A549 (cell line): ENCODE results near the gene PAQR5. TPM values are rescaled to one million over a fixed set of nuclear protein-coding genes. Genes with fewer than 3 reads are reported as not detected.

Source experiments
- ATAC-seq, 2 experiments: fragments of 200-7000 bp in 1 of 2; fragments of >200 bp in 1 of 2; cut with Nextera tagmentation in 1 of 2; cut with Tn5 transposase in 1 of 2; 3 replicates each; pipeline versions ENCODE4 v1.8.0 to v1.9.1; 2018 to 2020; ENCODE audit warnings: mild to moderate bottlenecking in 1 of 2, moderate library complexity in 1 of 2
- CTCF ChIA-PET: fragments of 300-600 bp; sonication (Branson Sonifier 250); formaldehyde crosslinking; extraction: SDS; loops from one replicate; lab custom pipeline; 2021; ENCODE audit warnings: antibody characterized with exemption, inconsistent platforms; lab: Yijun Ruan, JAX
- POLR2A ChIA-PET: fragments of 350-600 bp; formaldehyde crosslinking; extraction: SDS; loops from one replicate; lab custom pipeline; 2021; ENCODE audit warnings: antibody characterized with exemption, inconsistent platforms; lab: Yijun Ruan, JAX
- DNase-seq, 2 experiments: peaks; one replicate each; pipeline versions ENCODE4 v3.0.0 to v3.0.0-alpha.2; 2011 to 2016; ENCODE audit warnings: low read depth in 1 of 2, low spot score in 1 of 2
- FAIRE-seq: peaks from 2 replicates; lab custom pipeline; 2011; peaks lifted over from hg19 to GRCh38; lab: Jason Lieb, UNC
- H3K27ac ChIP-seq, 2 experiments: fragments of >200 bp; sonication (Bioruptor Twin); formaldehyde crosslinking; 3 replicates each; pipeline ENCODE4 v1.5.1; 2016 to 2017
- H3K4me1 ChIP-seq: fragments of >200 bp; sonication (Bioruptor Twin); formaldehyde crosslinking; 3 replicates; pipeline ENCODE4 v1.6.1; 2016
- H3K4me2 ChIP-seq: fragments of >200 bp; sonication (Bioruptor Twin); formaldehyde crosslinking; 3 replicates; pipeline ENCODE4 v1.6.1; 2016
- H3K4me3 ChIP-seq: fragments of >200 bp; sonication (Bioruptor Twin); formaldehyde crosslinking; 3 replicates; pipeline ENCODE4 v1.5.1; 2016
- H3K9me3 ChIP-seq: fragments of >200 bp; sonication (Bioruptor Twin); formaldehyde crosslinking; 3 replicates; pipeline ENCODE4 v1.6.1; 2016
- CHD4 ChIP-seq: fragments of 200-600 bp; sonication (generic); IDR thresholded peaks from 2 replicates; pipeline ENCODE4 v1.6.1; 2016; ENCODE audit warnings: antibody characterized with exemption, mild to moderate bottlenecking, borderline replicate concordance
- EHMT2 ChIP-seq: fragments of 200-600 bp; sonication (generic); IDR thresholded peaks from 2 replicates; pipeline ENCODE4 v1.6.1; 2016; ENCODE audit warnings: antibody characterized with exemption, low read depth, mild to moderate bottlenecking, moderate library complexity
- ESRRA ChIP-seq: fragments of 150-350 bp; IDR thresholded peaks from 2 replicates; pipeline ENCODE4 v1.6.1; 2014; ENCODE audit warnings: mild to moderate bottlenecking, low read length, borderline replicate concordance
- FOSB ChIP-seq: fragments of 250-450 bp; sonication (Bioruptor Pico); IDR thresholded peaks from 2 replicates; pipeline ENCODE4 v1.5.0; 2020; ENCODE audit warnings: mild to moderate bottlenecking, moderate library complexity
- FOXS1 ChIP-seq: fragments of 250-450 bp; sonication (Bioruptor Pico); IDR thresholded peaks from 2 replicates; pipeline ENCODE4 v1.5.0; 2020; ENCODE audit warnings: mild to moderate bottlenecking, moderate library complexity
- HDAC2 ChIP-seq: fragments of 200-600 bp; sonication (generic); IDR thresholded peaks from 2 replicates; pipeline ENCODE4 v1.6.1; 2016
- HES2 ChIP-seq: fragments of >200 bp; sonication (Bioruptor Twin); formaldehyde crosslinking; IDR thresholded peaks from 2 replicates; pipeline ENCODE4 v1.6.1; 2016
- HMGXB4 ChIP-seq: fragments of 250-450 bp; sonication (Bioruptor Pico); IDR thresholded peaks from 2 replicates; pipeline ENCODE4 v1.5.0; 2021; ENCODE audit warnings: mild to moderate bottlenecking, moderate library complexity, borderline replicate concordance
- HOXB13 ChIP-seq: fragments of 250-450 bp; sonication (Bioruptor Pico); IDR thresholded peaks from 2 replicates; pipeline ENCODE4 v1.5.0; 2020; ENCODE audit warnings: low read depth, mild to moderate bottlenecking, moderate library complexity
- HOXB5 ChIP-seq: fragments of 250-450 bp; sonication (Bioruptor Pico); IDR thresholded peaks from 2 replicates; pipeline ENCODE4 v1.5.0; 2020; ENCODE audit warnings: mild to moderate bottlenecking, moderate library complexity
- JUN ChIP-seq, 2 experiments: fragments of >200 bp; sonication (Bioruptor Twin); formaldehyde crosslinking; IDR thresholded peaks; 2 replicates in 1 of 2; 3 replicates in 1 of 2; pipeline ENCODE4 v1.6.1; 2016 to 2017
- NFE2L2 ChIP-seq: fragments of 150-350 bp; conservative IDR thresholded peaks from 2 replicates; pipeline ENCODE4 v1.6.1; 2014; ENCODE audit warnings: low read length
- TP53 ChIP-seq: fragments of 250-450 bp; sonication (Bioruptor Pico); IDR thresholded peaks from 2 replicates; pipeline ENCODE4 v1.5.0; 2021; ENCODE audit warnings: mild to moderate bottlenecking, moderate library complexity
- ZC3H11A ChIP-seq: fragments of 450-650 bp; IDR thresholded peaks from 2 replicates; pipeline ENCODE4 v1.6.1; 2014; ENCODE audit warnings: antibody characterized with exemption, mild to moderate bottlenecking
- ZFP36 ChIP-seq: fragments of 450-650 bp; IDR thresholded peaks from 2 replicates; pipeline ENCODE4 v1.6.1; 2014; ENCODE audit warnings: borderline replicate concordance; ENCODE audit not compliant: partially characterized antibody
- ZNF302 ChIP-seq: fragments of 250-450 bp; sonication (Bioruptor Pico); IDR thresholded peaks from 2 replicates; pipeline ENCODE4 v1.9.0; 2021; ENCODE audit warnings: inconsistent platforms, mild to moderate bottlenecking, moderate library complexity
- WGBS: methylation state at CpG from one replicate; pipeline ENCODE4 v1.1.6; 2017; ENCODE audit errors: missing lambda C conversion rate; 5-methylcytosine and 5-hydroxymethylcytosine counted together
- polyA plus RNA-seq, 4 experiments: library from polyadenylated mRNA; depleted of rRNA in 3 of 4; stranded (reverse); fragments of >200 nt; fragmentation: RNase III in 1 of 4; extraction: RNeasy Plus Mini Kit Qiagen cat#74134 plus additional on column Dnase treatment in 1 of 4; gene quantifications; 2 replicates in 3 of 4; 3 replicates in 1 of 4; pipeline ENCODE4 v1.2.3, GENCODE V29; 2011 to 2017
- TF ChIP-seq, protein P1 (sequence below): IDR thresholded peaks from 2 replicates; pipeline ENCODE4 v1.6.1; 2012
- TF ChIP-seq, protein P2 (sequence below): IDR thresholded peaks from 2 replicates; pipeline ENCODE4 v1.6.1; 2012
- TF ChIP-seq, protein P3 (sequence below): fragments of >200 bp; sonication (Bioruptor Twin); formaldehyde crosslinking; IDR thresholded peaks from 3 replicates; pipeline ENCODE4 v1.5.1; 2016
- TF ChIP-seq, protein P4 (sequence below): fragments of >200 bp; sonication (Bioruptor Twin); formaldehyde crosslinking; IDR thresholded peaks from 3 replicates; pipeline ENCODE4 v1.6.1; 2016

PAQR5 gene
- polyA plus RNA-seq, 2 of the 4 experiments (the other 2 are of a cell fraction): 104 to 114 TPM

- ATAC-seq (no peak), DNase-seq (no peak), FAIRE-seq (no peak)
- Histone ChIP-seq H3K9me3 (no peaks in the 10 kb centered on the region), H3K27ac (no peak overlapping the region), H3K4me1 (peaks cover 33% of the 10 kb centered on the region), H3K4me2 (no peak overlapping the region), H3K4me3 (no peak overlapping the region)
- CTCF ChIA-PET: interaction anchor here (0.9 to 13.9 kb wide), 11 partner anchors 8 to 355 kb away, joined by 3 to 198 read pairs (median 6); partner anchors contain the start of gene GLCE
- POLR2A ChIA-PET: no interaction called here
- no peak for TF ChIP-seq HDAC2
- TF ChIP-seq ZNF302 (CRISPR knock-in tag): no peak
- TF ChIP-seq HES2: no peak
- 92% methylated on average over 11 of the region's 11 CpGs for WGBS
These were observed 92.5 kb downstream of the PAQR5 start for GRCh38 chr15:69391046-69391757.

DNA sequence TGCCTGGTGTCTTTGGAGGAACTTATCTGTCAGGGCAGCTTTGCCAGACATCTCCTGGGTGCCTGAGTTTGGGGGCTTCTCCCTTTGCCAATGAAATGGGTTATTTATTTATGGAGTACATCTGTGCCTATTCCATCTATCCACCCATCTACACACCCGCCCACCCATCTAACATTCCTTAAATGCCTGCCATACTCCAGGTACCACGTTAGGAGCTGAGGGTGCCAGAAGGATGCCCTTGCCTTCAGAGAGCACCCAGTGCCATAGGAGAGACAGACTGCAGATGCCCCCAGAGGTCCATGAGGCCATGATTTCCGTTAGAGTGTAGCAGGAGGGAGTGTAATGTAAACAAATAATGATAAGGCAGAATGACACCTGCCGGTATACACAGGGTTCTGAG, 93.6 kb downstream of the PAQR5 start:
- Histone ChIP-seq H3K27ac (peak overlapping the region in 1 of 2 experiments; percentile 66; a peak in 1 of 6 replicates), H3K4me2 (no peak overlapping the region), H3K9me3 (no peaks in the 10 kb centered on the region), H3K4me3 (no peak overlapping the region), H3K4me1 (peaks cover 33% of the 10 kb centered on the region)
- no peak for ATAC-seq
- no peak for TF ChIP-seq HOXB5
- TF ChIP-seq FOSB: no peak
- TF ChIP-seq ESRRA: no peak
- TF ChIP-seq, protein P1, sequence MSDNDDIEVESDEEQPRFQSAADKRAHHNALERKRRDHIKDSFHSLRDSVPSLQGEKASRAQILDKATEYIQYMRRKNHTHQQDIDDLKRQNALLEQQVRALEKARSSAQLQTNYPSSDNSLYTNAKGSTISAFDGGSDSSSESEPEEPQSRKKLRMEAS: no peak
- TF ChIP-seq FOXS1 (CRISPR knock-in tag): no peak
- TF ChIP-seq, protein P2, sequence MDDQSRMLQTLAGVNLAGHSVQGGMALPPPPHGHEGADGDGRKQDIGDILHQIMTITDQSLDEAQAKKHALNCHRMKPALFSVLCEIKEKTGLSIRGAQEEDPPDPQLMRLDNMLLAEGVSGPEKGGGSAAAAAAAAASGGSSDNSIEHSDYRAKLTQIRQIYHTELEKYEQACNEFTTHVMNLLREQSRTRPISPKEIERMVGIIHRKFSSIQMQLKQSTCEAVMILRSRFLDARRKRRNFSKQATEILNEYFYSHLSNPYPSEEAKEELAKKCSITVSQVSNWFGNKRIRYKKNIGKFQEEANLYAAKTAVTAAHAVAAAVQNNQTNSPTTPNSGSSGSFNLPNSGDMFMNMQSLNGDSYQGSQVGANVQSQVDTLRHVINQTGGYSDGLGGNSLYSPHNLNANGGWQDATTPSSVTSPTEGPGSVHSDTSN: no peak
- TF ChIP-seq CHD4: no peak
- TF ChIP-seq, protein P3, sequence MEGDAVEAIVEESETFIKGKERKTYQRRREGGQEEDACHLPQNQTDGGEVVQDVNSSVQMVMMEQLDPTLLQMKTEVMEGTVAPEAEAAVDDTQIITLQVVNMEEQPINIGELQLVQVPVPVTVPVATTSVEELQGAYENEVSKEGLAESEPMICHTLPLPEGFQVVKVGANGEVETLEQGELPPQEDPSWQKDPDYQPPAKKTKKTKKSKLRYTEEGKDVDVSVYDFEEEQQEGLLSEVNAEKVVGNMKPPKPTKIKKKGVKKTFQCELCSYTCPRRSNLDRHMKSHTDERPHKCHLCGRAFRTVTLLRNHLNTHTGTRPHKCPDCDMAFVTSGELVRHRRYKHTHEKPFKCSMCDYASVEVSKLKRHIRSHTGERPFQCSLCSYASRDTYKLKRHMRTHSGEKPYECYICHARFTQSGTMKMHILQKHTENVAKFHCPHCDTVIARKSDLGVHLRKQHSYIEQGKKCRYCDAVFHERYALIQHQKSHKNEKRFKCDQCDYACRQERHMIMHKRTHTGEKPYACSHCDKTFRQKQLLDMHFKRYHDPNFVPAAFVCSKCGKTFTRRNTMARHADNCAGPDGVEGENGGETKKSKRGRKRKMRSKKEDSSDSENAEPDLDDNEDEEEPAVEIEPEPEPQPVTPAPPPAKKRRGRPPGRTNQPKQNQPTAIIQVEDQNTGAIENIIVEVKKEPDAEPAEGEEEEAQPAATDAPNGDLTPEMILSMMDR: no peak
- no peak for TF ChIP-seq HMGXB4
- TF ChIP-seq HES2: no peak
- no peak for TF ChIP-seq HOXB13
- no peak for TF ChIP-seq NFE2L2
- TF ChIP-seq EHMT2: no peak
- no peak for TF ChIP-seq TP53
- TF ChIP-seq ZC3H11A: no peak
- TF ChIP-seq, protein P4, sequence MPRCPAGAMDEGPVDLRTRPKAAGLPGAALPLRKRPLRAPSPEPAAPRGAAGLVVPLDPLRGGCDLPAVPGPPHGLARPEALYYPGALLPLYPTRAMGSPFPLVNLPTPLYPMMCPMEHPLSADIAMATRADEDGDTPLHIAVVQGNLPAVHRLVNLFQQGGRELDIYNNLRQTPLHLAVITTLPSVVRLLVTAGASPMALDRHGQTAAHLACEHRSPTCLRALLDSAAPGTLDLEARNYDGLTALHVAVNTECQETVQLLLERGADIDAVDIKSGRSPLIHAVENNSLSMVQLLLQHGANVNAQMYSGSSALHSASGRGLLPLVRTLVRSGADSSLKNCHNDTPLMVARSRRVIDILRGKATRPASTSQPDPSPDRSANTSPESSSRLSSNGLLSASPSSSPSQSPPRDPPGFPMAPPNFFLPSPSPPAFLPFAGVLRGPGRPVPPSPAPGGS: no peak
- no peak for TF ChIP-seq ZFP36
- no peak for TF ChIP-seq JUN (IDR thresholded peaks at IDR 0.05)
- DNase-seq: no peak
- ChIA-PET POLR2A (interaction anchor here (1.4 kb wide), 1 partner anchor 71 kb away, joined by 4 read pairs; no protein-coding TSS in a partner anchor), CTCF (interaction anchor here (0.6 to 13.9 kb wide), 14 partner anchors 9 to 356 kb away, joined by 3 to 198 read pairs (median 24); partner anchors contain the start of gene GLCE)
- no peak for FAIRE-seq
- 46% methylated on average over 4 of the region's 4 CpGs for WGBS
